ENCODE data around the gene TBC1D16.
"Not testable (repeated sequence)": the region's sequence is repeated elsewhere in the genome, so short reads cannot be mapped to it uniquely, and the experiment has no call there.

The TBC1D16 gene

DNA sequence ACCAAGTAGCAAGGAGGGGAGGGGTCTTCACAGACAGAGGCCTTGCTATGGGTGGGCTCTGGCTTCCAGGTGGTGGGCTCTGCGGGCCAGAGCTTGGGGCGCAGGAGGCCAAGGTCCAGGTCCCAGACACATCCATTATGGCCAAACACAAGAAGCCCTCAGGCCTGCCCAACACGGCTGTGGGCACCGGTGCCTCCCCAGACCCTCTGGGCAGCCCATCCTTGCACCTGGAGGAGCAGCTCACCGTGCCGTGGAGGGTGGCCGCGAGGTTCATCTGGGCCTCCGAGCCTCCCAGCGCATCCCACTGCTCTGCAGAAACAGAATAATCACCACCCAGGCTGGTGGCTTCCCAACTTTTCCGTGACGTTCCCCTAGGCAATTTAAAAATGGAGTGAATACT is 55.9 kb downstream of the TBC1D16 start:
- DNase-seq (ENCODE audit: extremely low spot score, insufficient read length, low read depth) (no peak), FAIRE-seq (no peak)

DNA sequence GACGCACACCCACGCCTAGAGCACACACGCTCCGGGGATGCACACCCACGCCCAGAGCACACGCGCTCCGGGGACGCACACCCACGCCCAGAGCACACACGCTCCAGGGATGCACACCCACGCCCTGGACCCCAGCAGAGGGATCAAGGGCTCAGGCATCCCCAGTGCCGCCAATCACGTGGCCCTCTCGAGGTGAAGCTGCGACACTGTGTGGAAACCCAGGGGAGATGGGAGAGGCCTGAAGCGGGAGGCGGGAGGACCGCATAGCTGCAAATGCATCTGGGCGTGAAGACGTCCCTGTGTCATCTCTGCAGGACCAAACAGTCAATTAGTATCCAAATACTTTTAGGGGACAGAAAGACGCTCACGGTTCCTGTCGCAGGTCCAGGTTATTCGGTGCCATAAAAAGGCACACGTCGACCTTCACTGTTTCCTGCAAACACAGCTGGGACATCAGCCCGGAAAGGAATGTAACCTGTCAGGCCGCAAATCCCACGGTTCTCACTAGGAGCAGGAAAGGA is 56.4 kb downstream of the TBC1D16 start:
- FAIRE-seq: no peak
- no peak for DNase-seq (ENCODE audit: extremely low spot score, insufficient read length, low read depth)

DNA sequence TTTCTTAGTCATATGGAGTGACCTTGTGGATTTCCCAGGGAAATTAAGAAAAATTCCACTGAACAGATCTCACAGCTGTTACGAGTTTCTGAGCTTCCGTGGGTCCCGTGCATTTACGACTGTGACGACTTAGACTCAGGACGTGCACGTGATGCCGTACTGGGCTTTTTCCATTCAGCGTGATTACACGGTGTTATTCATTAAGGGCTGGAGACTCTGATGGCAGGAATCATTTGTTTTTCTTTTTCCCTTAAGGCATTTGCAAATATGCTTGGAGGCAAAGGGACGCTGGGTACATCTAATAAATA is 57.2 kb downstream of the TBC1D16 start:
- DNase-seq (ENCODE audit: extremely low spot score, insufficient read length, low read depth) (no peak), FAIRE-seq (no peak)

DNA sequence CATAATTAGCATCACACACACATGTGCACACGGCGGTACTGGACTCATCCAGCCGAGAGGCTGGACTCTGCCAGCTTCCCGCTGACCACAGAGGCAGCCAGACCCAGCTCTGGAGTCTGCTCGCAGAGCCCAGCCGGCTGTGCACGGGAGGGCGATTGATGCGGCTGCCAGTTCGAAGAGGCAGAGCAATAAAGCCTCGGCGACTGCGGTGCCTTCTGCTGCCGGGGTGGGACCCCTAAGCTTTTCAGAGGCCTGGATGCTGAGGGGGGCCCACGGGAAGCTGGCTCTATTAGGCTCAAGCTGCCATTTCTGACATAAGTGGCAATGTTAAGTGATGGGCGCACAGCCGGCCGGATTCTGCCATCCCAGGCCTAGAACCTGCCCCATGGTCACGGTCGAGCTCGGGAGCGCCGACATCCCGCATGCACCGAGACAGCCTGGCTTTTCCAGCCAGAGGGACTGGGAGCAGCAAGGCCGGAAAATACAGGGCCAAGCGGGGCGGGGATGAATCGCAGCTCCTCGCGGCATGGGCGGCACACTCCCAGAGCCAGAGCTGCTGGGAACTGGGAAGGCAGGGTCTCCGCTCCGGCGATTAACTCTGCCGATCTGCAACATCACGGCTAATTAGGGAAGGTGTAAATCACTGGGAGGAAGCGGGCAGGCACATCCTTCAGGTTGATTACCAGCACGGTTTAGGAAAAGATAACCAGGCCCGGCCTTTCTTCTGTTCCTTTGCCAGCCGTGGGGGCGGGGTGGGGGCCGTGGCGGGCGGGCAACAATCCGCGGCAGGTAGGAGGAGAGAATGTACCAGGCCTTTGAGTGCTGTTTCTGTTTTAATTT is 57.7 kb downstream of the TBC1D16 start:
- DNase-seq (ENCODE audit: extremely low spot score, insufficient read length, low read depth): no peak
- FAIRE-seq: no peak

DNA sequence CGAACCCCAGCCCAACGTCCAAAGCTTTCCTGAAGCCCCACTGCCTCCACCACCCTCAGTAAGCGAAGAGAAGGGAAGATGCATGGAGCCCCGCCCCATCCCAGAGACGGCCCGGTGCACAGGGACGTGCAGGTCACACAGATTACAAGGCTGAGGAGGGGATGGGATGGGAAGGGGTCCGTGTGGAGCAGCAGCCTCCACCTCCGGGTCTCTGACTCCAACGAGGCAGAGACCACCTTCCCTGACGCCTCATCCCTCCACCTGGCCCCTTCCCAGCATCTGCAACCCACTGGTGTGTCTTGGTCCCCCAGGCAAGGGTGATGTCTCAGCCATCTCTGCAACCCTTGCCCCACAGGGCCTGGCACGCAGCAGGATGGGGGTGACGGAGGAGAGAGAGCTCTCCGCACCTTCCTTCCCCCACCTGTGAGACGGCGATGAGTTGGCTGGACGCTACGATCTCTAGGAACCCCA is 58.5 kb downstream of the TBC1D16 start:
- no peak for DNase-seq (ENCODE audit: extremely low spot score, insufficient read length, low read depth)
- FAIRE-seq: no peak

DNA sequence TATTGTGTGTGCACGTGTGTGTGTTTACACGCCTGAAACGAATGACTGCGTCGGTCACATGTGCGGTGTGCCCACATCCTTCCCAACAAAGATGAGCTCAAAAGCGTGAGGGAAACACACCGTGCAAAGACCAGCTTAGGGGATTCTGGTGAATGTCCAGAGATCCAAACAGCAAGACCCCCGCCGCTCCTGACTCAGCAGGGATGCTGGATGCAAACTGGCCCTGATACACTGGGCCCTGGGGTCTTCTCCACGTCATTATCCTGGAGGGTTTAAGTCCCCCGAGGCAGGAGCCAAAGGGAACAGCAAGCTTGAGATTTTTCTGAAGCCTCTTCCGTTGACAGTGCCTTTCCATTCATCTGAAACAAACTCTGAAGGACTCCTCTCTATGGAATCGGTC is 59.2 kb downstream of the TBC1D16 start:
- no peak for FAIRE-seq
- no peak for DNase-seq (ENCODE audit: extremely low spot score, insufficient read length, low read depth)

DNA sequence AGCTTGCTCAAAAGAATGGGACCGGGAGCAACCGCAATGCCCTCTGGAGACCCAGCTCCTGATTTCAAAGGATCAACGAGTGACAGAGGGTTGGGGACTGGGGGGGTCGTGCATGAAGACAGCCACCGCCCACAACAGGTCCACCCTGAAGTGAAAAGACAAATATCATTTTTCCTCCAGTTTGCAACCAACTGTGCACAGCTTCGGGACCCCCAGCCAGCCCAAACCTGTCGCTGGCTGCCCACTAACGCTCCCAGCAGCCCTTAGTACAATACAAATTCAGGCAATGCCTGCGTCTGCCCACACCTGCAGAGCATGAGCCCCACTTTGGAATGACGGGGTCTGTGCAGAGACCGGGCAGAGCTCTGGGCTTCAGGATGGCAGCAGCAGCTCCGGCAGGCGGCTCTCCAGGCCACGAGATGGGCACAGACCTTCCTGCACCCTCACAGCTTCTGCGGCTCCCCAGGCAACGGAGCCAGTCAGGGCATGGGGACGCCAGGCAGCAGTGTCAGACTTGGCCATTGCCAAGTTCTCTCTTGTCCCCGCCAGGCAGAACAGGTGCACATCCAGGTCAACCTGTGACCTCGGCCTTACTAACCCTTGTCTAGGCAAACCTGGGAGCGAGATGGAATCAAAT is 60.1 kb downstream of the TBC1D16 start:
- DNase-seq (ENCODE audit: extremely low spot score, insufficient read length, low read depth): no peak
- FAIRE-seq: no peak

DNA sequence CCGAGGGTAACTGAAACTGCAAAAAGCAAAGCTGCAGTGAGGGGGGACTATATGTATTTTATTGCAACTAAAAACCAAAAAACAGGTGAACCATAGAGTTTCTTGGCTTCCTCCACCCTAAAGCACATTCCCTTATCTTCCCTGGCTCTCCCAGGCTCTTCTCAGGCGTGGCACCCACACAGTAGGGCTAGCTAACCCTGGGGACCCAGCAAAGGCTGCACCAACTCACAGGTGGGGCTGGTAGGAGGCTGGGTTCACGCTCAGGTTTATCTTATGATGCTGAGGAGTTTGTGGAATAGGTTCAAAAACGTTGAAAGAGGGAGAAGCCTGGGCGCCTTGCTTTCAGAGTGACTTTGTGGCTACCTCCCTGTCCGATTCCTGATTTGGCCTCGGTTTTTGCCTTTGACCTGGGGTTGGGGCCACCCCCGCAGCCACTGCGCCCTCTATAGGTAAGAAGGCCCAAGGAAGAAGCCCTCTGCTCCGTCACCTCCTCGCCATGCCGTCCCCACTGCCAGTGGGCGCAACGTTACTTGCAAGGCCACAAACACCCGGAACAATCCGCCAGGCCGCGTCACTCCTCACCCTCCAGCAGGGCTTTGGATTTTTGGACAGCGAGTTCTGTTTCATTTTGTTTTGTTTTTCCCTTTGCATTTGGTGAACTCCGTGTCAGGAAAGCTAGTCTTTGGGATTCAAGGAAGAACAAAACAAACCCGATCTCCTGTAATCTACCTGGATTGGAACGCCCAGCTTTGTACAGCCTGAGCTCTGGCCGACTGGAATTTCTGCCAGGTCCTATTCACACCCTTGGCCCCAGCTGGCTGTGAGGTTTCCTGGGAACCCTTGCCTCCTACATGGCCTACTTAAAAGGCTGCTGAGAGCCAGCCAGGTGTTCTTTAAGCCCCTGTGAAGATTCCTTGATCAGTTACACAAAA is 60.8 kb downstream of the TBC1D16 start:
- DNase-seq (ENCODE audit: extremely low spot score, insufficient read length, low read depth): no peak
- no peak for FAIRE-seq

DNA sequence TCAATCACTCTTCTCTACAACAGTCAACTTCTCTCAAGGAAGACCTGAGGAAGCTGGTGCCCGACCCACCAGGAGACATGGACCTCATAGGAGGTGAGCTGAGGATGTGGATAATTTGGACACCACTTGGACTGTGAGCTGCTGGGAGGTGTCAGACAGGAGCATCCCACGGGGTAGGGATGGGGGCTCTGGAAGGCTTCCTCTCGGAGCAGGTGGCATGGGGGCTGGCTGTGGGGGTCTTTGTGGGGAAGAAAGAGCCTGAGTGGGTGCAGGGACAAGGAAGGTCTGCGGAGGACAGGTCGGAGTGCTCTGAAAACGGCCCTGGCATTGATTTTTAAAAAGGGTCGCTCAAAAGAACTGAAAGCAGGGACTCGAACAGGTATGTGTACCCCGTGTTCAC is 64.0 kb downstream of the TBC1D16 start:
- FAIRE-seq (no peak), DNase-seq (ENCODE audit: extremely low spot score, insufficient read length, low read depth) (no peak)

DNA sequence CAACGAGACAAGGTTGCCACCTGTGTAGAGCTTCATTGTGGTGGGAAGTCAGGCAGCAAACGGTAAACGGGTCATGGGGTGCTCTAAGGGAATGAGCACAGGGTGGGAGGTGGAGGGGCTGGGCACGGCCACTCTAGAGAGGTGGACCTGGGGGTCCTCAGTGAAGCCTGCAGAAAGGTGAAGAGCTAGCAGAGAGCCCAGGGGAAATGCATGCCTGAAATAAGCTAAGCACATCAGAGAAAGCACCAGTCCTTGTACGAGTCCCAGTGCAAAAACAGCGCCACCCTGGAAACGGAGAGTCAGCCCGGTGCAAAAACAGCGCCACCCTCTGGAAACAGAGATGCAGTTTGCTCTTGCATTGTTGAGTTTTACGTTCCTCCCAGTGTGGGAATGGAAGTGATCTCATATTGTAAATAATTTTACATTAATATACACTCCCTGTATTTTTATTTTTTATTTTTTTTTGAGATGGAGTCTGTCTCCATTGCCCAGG is 65.0 kb downstream of the TBC1D16 start:
- DNase-seq (ENCODE audit: extremely low spot score, insufficient read length, low read depth) (no peak), FAIRE-seq (no peak)

DNA sequence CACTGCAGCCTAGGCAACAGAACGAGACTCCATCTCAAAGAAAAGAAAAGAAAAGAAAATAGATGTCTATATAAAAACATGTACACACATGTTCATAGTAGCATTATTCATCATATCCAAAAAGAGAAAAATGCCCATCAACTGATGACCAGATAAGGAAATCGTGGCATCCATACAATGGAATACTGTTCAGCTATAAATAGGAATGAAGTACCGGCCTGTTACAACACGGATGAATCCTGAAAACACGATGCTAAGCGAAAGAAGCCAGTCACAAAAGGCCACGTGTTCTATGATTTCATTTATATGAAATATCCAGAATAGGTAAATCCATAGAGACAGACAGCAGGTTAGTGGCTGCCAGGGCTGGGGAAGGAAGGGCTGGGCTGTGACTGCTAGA is 65.8 kb downstream of the TBC1D16 start:
- FAIRE-seq (no peak), DNase-seq (ENCODE audit: extremely low spot score, insufficient read length, low read depth) (no peak)

DNA sequence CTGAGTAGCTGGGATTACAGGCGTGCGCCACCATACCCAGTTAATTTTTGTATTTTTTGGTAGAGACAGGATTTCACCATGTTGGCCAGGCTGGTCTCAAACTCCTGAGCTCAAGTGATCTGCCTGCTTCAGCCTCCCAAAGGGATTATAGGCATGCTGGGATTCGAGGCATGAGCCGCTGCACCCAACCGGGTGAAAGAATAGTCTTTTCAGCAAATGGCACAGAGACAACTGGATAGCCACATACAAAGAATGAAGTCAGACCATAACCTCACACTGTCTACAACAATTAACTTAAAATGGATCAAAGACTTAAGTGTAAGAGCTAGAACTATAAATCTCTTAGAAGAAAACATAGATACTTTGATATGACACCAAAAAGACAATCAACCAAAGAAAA is 67.6 kb downstream of the TBC1D16 start:
- FAIRE-seq: no peak

DNA sequence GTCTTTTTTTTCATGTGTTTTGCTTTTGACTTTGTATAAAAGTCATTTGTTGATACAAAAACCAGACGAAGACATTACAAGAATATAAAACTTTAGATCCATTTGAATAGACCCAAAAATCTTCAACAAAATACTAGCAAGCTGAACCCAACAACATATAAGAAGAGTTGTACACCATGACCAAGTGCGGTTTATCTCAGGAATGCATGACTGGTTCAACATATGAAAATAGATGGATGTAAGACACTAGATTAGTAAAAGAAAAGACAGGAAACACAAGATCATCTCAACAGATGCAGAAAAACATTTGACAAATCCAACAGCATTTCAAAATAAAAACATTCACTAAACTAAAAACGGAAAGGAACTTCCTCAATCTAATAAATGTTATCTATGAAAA is 69.0 kb downstream of the TBC1D16 start:
- FAIRE-seq (no peak), DNase-seq (ENCODE audit: extremely low spot score, insufficient read length, low read depth) (no peak)

More for the DNA sequence above, 67.6 kb downstream of the TBC1D16 start:
- DNase-seq (ENCODE audit: extremely low spot score, insufficient read length, low read depth): no peak

DNA sequence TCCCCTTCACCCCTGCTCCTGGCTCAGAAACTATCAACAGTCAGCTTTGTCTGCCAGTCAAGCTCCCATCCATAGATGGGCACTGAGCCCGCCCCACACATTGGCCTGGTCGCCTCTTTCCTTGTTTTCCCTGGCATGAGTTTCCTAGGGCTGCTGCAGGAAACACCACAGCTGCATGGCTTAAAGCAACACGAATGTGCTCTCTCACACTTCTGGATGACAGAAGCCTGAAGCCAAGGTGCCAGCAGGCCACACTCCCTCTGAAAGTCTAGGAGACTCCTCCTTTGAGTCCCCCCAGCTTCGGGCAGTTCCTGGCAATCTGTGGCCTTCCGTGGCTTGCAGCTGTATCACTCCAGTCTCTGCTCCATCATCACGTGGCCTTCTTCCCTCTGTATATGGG is 69.9 kb downstream of the TBC1D16 start:
- DNase-seq (ENCODE audit: extremely low spot score, insufficient read length, low read depth): no peak
- FAIRE-seq: no peak

DNA sequence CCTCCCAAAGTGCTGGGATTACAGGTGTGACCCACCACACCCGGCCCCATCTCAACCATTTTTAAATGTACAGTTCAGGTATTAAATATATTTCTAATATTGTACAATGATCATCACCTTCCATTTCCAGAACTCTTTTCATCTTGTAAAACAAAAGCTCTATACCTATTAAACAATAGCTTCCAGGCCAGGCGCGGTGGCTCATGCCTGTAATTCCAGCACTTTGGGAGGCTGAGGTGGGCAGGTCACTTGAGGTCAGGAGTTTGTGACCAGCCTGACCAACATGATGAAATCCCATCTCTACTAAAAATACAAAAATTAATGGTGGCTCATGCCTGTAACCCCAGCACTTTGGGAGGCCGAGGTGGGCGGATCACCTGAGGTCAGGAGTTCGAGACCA is 73.2 kb downstream of the TBC1D16 start:
- FAIRE-seq; DNase-seq (ENCODE audit: extremely low spot score, insufficient read length, low read depth): not testable (repeated sequence)

DNA sequence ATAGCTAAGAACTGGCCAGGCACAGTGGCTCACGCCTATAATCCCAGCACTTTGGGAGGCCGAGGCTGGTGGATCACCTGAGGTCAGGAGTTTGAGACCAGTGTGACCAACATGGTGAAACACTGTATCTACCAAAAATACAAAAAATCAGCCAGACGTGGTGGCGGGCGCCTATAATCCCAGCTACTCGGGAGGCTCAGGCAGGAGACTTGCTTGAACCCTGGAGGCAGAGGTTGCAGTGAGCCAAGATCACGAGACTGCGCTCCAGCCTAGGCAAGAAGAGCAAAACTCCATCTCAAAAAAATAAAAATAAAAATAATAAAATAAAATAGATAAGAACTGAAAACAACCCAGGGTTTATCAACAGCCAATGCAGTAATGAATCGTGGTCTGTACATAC is 74.1 kb downstream of the TBC1D16 start:
- not testable (repeated sequence) for FAIRE-seq

DNA sequence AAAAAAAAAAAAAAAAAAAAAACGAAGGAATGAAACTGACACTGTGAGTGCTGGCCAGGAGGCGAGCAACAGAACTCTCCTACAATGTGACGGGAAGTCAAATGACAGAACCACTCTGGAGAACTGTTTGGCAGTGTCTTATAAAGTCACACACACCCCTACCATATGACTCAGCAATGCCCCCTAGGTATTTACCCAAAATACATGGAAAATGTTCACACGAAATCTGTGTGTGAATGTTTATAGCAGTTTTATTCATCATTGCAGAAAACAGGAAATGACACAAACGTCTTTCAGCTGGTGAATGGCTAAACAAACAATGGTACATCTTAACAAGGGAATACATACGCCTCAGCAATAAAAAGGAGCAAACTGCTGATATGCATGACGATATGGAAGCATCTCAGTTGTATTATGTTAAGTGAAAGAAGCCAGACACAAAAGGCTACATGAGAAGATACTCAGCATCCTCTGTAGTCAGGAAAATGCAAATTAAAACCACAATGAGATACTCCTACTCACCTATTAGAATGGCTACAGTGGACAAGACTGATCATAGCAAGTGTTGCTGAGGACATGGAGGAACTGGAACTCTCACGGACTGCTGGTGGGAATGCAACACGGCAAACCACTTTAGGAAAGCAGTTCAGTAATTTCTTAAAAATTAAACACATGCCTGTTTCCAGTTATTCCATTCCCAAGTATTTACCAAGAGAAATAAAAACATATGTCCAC is 74.7 kb downstream of the TBC1D16 start:
- FAIRE-seq (no peak), DNase-seq (ENCODE audit: extremely low spot score, insufficient read length, low read depth) (no peak)

More for the DNA sequence above, 74.1 kb downstream of the TBC1D16 start:
- DNase-seq (ENCODE audit: extremely low spot score, insufficient read length, low read depth): not testable (repeated sequence)

DNA sequence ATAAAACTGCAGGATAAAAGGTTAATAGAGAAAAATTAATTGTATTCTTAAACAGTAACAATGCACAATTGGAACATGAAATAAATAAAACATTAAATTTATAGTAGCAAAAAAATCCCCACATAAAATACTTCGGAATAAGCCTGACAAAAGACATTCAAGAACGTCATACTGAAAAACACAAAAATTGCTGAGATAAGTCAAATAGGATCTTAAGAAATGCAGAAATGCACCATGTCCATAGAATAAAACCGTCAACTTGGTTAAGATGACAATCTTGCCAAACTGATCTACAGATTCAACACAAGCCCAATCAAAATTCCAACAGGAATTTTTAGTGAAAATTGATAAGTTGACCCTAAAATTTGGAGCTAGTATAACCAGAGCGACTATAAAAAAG is 76.6 kb downstream of the TBC1D16 start:
- DNase-seq (ENCODE audit: extremely low spot score, insufficient read length, low read depth) (no peak), FAIRE-seq (no peak)

DNA sequence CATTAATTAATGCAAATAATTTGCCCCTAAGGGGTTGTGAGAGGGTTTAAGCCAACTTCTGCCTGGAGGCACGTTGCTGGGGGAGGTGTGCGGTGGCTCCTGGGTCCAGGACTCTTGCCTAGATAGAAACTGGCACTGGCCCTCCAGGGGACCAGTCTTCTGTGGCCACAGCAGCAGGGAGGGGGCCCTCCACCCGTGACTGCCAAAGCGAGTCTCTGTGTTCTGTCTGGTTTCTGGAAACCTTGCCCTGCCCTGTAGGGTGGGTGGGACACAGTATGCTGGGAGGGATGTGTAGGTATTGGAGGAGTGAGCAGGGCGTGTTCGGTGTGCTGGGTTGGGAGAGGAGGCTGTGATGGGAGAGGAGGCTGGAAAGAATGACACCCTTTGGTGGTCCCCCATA is 78.8 kb downstream of the TBC1D16 start:
- no peak for FAIRE-seq
- no peak for DNase-seq (ENCODE audit: extremely low spot score, insufficient read length, low read depth)

DNA sequence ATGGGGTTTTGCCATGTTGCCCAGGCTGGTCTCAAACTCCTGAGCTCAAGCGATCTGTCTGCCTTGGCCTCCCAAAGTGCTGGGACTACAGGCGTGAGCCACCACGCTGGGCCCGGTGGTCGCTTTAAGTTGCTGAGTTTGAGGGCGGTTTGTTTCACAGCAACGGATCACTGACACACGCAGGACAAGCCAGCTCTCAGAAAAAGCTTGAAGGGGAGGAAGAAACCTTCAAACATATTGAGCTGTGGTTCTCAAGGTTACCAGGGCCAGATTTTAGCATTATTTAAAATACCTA is 79.3 kb downstream of the TBC1D16 start:
- not testable (repeated sequence) for DNase-seq (ENCODE audit: extremely low spot score, insufficient read length, low read depth); FAIRE-seq
